ENCODE measurements around the gene GPX6.

- TF ChIP-seq POLR2A (IDR thresholded peaks at IDR 0.05; ENCODE audit: extremely low read depth, insufficient read length) = no peak
- no peak for TF ChIP-seq CTCF (IDR thresholded peaks at IDR 0.05; ENCODE audit: low read depth, low read length)
Observed at GRCh38 chr6:28517964-28518363, 2.4 kb upstream of the GPX6 start.
